AG08395 (cell line): ENCODE data around the gene ITGA8.
"Not testable (repeated sequence)": the region's sequence is repeated elsewhere in the genome, so short reads cannot be mapped to it uniquely, and the experiment has no call there.

Experiments
- DNase-seq: peaks from one replicate; pipeline ENCODE4 v3.0.0; 2012; ENCODE audit warnings: mixed read lengths, low spot score

ITGA8 gene

DNA sequence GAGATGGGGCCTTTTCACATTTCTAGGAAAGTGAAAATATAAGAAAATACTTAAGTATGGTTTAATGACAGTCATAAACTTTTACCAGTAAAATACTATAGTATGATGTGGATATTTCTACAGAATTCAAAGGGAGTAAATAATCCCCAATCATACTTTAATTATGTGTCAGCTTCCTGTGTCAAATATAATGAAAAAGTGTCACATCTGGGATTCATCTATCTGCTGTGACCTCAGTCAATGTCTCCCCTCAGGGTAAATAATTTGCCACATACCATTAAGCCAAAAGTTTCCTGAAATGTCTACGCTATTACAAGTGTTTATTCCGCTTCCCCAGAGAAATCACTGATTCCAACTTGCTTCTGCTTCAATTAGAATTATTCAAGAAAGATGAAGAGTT lies 110.5 kb downstream of the ITGA8 start:
- peak; percentile 40 for DNase-seq

DNA sequence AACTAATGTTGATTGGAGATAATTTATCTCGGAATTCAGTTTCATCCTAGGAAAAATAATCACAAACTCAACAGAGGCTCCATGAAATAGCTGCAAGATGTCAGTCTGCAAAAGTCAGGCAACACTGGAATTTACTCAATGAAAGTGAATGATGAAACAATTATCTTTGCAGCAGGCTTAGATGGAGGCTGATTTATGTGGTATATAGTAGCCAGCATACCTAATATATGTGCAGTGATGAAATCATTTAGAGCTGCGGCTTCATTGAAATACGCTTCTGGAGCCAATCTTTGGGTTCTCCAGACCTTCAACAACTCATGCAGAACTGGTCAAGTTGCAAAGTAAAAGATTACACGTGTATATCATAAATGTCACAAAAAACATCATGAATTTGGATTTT lies 113.3 kb downstream of the ITGA8 start:
- DNase-seq: peak; percentile 13

DNA sequence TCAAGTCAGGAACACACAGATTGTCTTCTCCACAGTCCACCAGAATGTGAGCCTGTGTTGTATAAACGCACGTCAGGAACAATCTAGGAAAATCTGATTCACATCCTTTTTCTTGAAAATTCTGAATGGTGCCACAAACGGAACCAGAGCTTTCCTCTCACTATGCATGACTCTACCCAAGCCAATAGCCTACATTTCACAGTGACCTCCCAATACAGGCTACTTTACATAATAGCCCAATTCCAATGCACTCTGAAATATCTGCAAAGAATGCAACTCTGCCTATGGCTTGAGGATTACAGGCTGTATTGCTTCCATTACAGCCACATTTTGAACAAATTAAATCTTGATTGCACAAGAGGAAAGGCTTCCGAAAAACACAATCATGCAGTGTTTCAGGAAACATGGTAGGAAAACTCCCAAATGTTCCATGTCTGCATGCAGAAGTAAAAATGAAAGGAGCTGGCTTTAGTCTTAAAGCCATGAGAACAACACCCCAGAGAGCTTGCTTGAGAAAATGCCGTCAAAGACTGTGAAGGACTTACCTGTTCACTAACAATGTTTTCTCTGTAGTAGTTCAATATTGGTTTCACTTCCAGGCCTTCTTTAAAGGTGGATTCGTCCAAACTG lies 113.9 kb downstream of the ITGA8 start:
- peak; percentile 60 for DNase-seq

DNA sequence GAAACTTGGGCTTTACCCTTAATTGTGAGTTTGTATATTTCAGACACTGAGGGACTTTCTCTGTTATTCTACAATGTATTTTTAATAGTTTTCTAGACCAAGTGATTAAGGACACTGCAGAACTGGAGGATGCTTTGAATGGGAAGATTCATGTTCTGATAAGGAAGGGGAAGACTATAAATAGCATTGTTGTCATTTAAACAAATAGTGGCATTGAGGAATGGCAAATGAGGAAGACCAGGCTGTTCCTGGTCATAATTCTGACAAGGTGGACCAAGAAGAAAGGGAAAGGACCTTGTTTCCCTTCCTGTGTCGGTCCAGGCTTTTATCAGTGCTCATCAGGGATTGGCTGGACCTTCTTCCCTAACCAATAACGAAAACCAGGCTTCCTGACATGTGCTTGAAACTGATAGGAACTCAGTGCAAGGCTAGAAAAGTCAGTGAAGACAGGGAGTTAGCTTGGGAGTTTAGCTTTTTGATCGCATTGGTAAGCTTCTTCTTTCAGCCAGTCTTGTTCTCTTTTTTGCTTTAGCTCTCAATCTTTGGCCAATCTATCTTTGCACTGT lies 116.2 kb downstream of the ITGA8 start:
- no peak for DNase-seq

DNA sequence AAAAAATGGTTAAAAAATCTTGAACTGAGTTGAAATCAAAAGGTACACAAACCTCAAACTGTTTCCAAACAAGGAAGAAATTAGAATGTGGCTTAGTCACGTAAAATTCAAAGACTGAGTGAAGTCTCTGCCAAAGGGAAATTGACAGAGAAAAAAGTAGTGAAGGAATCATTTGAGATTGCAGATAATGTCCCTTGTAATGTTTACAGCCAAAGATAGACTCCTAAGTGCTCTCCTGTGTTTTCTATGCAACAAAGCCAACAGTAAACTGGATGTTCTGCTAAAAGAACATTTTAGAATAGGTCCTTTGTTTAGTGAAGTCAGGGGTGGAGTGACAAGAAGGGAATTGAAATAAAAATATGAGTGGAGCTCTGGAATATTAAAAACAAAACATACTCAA lies 117.9 kb downstream of the ITGA8 start:
- DNase-seq: no peak

DNA sequence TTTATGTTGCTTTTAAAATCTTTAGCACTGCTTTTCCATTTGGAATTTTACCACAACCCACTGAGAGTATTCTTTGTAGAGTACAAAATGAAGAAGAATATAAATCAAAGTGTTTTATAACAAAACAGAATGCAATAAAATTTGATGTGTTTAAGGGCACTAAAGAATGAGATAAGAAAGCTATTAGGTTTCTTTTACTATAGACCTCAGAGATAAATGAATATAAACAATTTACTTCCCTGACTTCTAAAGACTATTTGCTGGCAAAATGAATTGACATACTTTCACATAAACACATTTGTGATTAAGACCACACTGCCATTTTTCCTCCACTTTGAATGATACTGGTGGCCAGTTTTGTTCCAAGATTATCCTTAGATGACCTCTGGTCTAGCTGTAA lies 124.5 kb downstream of the ITGA8 start:
- DNase-seq: no peak

DNA sequence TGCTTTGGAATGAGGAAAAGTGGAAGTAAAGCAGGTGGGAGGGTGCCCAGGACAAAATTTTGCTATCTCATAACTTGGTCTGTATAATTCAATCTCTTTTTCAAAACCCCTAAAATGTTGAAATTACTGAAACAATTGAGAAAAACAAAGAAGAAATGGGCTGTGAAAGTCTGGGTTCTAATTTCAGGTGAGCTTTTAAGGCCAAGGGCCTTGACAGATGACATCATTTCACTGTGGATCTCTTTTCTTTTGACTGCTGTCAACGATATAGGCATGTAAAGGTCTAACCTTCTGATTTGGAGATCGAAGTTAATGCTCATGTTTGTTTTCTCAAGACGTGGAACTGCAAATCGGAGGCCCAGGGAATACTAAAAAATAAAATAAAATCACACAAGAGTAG lies 127.8 kb downstream of the ITGA8 start:
- DNase-seq: no peak

DNA sequence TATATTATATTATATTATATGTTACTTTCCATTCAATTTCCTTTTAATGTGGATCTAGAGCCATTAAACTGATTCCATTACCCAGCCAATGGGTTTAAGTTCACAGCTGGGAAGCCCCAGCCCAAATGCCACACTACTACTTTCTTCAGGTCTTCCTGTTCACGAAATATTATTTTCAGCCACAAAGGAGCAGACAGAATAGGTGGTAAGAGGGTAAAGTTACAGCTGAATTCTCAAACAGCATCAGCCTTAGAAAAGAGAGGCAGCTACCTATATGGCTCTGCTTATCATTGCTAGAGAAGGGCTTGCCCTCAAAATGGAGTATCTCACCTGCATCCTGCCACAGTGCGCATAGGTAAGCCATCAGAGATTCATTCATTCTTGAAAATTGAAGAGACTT lies 128.3 kb downstream of the ITGA8 start:
- no peak for DNase-seq

DNA sequence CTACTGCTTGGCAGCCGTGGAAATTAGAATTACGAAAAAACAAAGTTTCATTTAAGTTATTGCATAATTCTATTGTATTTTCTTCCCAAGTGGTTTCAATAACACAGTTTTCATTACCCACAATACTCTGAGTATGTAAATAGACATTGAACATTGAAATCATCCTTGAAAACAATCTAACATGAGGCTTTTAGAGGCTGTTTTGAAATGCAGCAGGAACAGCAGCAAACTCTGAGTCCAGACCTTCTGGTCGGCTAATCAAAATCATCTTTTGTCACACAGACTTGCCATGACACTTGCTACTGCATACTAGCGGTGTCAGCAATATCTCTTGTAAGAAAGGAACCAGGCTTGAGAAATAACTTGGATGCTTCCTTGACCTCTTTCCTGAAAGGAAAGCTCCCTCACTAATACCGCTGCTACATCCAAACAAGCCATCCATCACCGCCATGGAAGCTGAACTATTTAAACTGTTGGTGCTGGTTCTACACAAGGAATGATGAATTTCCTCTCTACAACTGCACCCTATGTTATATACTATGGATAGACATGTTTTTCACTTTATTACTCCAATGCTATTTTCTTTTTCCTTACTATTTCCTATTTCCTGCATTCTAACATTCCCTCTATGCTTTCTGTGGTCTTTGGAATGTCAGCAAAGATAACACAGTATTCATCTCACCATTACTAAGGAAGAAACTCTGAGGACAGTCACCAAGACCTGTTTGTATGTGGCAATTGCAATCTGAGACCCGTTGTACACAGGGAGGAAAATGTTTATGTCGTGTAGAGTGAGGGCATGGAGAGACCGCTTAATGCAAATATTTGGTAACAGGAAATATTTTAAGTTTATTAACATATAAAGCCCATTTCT lies 130.8 kb downstream of the ITGA8 start:
- peak; percentile 22 for DNase-seq

DNA sequence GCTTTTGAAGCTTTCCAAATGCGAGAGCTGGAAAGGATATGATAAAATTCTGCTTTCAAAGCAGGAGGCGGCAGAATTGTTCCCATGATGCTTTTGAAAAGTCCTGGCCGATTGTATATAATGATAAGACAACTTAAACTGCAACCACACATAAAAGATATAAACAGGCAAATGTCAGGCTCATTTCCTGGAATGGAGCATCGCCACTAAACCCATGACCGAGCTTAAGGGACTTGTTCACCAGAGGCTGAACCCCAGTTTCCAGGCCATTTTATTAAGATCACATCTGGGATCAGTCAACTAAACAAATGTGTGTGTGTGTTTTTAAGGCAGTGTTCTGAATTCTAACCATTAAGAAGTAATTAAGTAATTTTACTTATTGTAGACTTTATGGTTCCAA lies 131.6 kb downstream of the ITGA8 start:
- DNase-seq: no peak

DNA sequence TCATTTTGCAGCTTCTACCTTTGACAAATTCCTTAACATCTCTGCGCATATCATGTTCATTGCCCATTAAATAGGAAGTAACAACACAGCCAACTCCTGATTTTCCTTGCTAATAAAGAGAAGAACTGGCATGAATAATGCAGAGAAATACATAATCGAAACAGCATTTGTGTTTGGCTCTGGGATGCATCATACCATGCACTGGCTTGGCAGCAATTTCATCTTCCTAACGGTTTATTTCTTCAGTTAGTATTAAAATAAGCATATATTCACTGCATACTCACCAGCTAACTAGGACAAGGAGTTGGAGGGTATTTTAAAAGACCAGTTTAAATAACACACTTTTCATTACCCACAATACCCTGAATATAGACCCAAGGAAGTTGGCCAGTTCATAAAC lies 132.5 kb downstream of the ITGA8 start:
- no peak for DNase-seq

DNA sequence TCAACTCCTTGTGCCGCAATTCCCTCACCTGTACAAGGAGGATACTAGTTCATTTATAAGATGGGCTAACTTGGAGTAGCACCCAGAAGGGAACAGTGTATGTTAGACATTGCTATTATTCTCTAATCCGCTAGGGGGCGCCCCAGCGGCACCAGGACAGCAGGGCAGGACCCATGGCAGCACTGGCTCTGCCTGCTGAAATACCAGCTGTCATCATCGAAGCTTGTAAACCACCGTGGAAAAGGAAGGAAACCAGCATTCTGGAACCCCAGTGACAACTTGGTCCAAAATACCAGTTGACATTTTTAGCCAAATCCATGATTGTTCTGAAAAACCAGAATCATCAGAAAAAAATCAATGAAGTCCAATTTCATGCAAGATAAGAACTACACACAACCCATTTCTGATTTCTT lies 134.4 kb downstream of the ITGA8 start:
- peak; percentile 79 for DNase-seq

DNA sequence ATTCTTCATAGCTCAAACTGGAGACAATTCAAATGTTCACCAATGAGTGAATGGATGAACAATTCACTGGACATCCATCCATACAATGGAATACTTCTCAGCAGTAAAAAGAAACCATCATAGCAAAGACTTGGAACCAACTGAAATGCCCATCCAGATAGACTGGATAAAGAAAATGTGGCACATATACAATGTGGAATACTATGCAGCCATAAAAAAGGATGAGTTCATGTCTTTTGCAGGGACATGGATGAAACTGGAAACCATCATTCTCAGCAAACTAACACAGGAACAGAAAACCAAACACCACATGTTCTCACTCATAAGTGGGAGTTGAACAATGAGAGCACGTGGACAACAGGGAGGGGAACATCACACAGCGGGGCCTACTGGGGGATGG lies 136.8 kb downstream of the ITGA8 start:
- DNase-seq: not testable (repeated sequence)

DNA sequence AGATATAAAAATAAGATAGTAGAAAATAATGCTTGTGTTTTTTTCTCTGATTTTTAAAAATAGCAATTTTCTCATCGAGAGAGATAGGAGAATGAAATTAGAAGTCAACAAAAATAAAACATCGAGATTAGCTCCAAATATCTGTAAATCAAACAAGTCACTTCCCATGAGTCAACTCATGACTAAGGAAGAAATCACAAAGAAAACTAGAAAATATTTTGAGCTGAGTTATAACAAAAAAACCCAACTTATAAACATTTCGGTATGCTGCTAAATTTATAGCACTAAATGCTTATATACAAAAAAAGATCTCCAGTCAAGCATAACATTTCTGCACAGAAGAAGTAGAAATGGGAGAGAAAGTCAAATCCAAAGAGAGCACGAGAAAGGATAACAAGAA lies 140.1 kb downstream of the ITGA8 start:
- DNase-seq: peak; percentile 33

DNA sequence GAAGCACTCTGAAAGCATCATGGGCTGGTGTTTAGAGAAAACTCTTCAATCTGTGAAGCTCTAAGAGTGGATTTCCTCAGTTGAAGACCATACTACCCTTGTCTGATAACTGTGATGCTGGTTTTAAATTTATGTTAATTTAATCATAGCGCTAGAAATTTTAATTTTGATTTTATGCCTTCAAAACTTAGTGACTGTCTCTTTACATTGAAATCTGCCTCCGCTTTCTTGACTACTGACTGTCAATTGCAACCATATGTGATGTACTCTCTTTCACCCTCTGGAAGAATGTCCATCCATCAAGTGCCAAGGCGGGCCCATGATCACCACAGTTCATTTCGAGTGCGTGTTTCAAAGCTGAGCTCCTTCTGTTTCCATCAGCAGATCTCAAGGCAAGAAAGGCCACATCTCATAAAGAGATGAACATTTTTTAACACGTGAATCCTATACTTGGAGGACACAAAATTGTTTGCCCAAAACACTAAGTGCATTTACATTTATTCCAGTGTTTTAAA lies 147.1 kb downstream of the ITGA8 start:
- no peak for DNase-seq

DNA sequence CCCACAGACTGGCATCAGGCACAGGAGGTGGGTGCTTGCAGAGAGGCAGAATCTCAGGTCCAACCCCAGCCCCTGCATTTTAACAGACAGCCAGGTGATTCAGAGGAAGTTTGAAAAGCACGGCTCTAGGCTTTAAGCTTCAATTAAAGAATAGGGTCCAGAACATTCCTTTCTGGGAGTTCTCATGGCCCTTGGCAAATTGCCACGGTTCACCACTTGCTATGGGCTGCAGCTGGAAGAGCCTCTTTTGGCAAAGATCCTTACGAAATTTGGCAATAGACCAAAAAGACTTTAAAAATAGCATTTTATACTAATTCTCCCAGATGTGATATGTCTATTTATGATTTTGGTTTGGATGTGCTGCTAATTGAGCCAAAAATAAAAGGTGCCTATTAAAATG lies 148.1 kb downstream of the ITGA8 start:
- peak; percentile 6 for DNase-seq

DNA sequence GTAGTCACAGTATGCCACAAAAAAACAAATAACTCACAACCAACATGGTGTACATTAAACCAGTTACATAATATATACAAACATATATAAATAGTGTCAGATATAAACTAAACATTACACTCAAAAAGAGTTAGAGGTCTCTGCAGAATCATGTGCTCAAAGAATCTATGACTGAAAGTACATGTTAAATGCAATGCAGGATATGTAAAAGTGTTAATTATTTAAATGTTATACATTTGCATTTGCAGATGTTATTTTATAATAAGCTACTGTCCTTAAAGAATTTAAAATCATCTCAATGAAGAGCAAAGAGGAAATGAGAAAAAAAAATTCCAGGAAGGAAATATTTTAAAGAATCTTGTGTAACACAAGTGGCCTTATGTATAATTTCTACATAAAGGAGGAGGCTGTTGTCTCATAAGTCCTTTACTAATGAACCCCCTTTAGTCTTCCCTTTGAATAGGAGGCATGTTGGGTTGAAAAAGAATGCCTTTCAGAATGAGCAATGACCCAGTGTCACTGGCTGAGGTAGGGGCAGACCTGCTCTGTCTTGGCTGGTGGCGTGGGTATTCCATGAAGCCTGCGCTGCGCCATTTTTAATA lies 148.9 kb downstream of the ITGA8 start:
- DNase-seq: no peak

DNA sequence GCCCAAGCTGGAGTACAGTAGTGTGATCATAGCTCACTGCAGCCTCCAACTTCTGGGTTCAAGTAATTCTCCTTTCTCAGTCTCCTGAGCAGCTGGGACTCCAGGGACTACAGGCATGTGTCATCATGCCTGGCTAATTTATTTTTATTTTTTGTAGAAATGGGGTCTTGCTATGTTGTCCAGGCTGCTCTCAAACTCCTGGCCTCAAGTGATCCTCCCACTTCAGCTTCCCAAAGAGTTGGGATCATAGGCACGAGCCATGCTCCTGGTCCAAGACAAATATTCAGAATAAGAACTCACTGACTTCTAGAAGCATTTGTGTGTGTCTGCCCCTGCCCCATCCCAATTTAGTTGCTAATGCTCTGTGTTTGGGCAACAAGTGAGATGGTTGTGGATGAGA lies 151.8 kb downstream of the ITGA8 start:
- DNase-seq: no peak

DNA sequence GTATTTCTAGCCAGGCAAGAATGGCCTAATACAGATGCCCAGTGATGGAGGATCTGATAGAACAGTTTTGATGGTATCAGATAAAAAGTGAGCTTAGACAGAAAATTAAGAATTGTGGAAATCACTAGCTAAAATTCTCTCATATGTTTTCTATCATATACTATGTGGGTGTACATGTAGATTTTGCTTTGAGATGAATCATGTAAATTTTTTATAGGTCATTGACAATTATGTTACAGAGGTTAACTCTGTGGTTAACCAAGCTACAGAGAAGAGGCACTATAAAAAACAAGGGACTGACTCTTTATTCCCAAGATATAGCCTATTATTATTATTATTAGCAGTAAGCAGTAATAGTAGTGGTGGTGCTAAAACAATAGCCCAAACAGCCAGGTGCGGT lies 156.5 kb downstream of the ITGA8 start:
- no peak for DNase-seq

DNA sequence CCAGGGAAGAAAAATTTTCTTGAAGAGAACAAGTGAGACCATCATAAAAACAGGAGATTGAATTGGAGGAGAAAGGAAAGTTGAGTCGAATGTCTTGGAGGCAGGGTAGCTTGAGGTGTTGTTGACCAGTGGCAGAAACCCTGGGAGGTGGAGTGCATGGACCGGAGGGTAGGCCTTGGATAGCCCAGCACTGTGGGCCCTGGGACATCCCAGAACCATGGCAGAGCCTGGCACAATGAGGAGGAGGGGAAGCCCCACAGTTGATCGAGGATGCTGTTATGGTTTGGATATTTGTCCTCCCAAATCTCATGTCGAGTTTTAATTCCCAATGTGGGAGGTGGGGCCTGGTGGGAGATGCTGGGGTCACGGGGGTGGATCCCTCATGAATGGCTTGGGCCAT lies 157.1 kb downstream of the ITGA8 start:
- no peak for DNase-seq

DNA sequence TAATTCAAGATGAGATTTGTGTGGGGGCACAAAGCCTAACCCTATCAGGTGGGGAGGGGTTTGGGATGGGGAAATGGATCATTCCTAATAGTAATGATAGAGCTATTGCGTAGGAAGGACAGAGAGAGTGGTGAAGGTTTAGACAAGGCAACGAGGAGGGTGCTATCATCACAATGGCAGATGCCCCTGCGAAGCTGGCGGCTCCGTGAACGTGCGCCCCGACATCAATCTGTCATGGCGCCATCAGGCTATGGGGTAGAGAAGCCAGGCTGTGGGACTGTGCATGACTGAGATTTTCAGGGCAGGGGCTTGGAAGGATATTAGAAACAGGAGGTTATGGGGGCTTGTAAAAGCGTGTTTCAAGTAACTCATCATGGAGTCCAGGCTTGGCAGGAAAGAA lies 157.6 kb downstream of the ITGA8 start:
- no peak for DNase-seq

DNA sequence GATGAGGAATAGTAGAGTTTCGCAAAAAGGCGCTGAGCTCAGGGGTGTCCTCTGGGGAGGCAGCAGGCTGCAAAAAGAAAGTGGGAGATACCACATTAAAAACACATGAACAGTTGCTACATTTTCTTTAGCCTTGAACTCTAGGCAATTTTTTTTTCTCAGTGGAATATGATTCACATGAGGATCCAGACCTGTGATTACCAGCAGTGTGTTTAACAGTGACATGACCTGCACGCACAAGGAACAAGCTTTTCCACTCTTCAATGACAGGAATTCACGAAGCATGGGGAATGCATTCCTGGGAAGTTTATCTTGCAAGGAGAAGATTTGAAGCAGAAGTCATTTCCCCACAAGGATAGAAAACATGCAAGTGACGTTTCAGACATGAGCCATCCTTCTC lies 161.6 kb downstream of the ITGA8 start:
- DNase-seq: peak; percentile 58

DNA sequence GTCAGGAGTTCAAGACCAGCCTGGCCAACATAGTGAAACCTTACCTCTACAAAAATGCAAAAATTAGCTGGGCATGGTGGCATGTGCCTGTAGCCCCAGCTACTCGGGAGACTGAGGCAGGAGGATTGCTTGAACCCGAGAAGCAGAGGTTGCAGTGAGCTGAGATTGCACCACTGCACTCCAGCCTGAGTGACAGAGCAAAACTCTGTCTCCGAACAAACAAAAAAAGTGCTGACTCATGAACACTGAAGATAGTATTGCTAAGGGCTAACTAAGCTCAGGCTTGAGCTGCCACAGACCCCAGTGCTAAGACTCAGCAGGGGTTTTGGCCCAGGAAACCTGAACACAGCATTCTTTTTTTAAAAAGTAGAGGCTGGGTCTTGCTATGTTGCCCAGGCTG lies 162.6 kb downstream of the ITGA8 start:
- not testable (repeated sequence) for DNase-seq
